Stimulated activated CD4-positive, alpha-beta T cell treated with anti-CD3 and anti-CD28 coated beads, TNF-alpha, amount 100 ng/mL, for 4 hours (primary cell): Measurements from ENCODE around the gene CARD19.
"Not testable (repeated sequence)": the region's sequence is repeated elsewhere in the genome, so short reads cannot be mapped to it uniquely, and the experiment has no call there.

Experiments used
- DNase-seq, 3 experiments: peaks; one replicate each; pipeline ENCODE4 v3.0.0-alpha.2; 2020; ENCODE audit warnings: low read depth in 3 of 3

The CARD19 gene

GRCh38 chr9:93088656-93089015 is 7.4 kb upstream of the CARD19 start:
- DNase-seq = no peak

GRCh38 chr9:93089024-93089423 is 7.0 kb upstream of the CARD19 start:
- DNase-seq = no peak

GRCh38 chr9:93089481-93089991 is 6.5 kb upstream of the CARD19 start:
- no peak for DNase-seq

GRCh38 chr9:93090091-93090655 is 5.8 kb upstream of the CARD19 start:
- no peak for DNase-seq

- no peak for DNase-seq
Measured at GRCh38 chr9:93091056-93091452, 5.0 kb upstream of the CARD19 start.

GRCh38 chr9:93091453-93092081 is 4.5 kb upstream of the CARD19 start:
- DNase-seq = peak in 1 of 3 experiments; percentile 35

- no peak for DNase-seq
Measured at GRCh38 chr9:93092251-93092991, 3.6 kb upstream of the CARD19 start.

GRCh38 chr9:93093127-93093876 is 2.7 kb upstream of the CARD19 start:
- DNase-seq = no peak

- no peak for DNase-seq
Measured at GRCh38 chr9:93093877-93094657, 1.9 kb upstream of the CARD19 start.

- DNase-seq = no peak
Measured at GRCh38 chr9:93094658-93095204, 1.3 kb upstream of the CARD19 start.

GRCh38 chr9:93095205-93096130 is 549 bp upstream of the CARD19 start:
- DNase-seq = peak; percentile 100

GRCh38 chr9:93096811-93097382 is 880 bp downstream of the CARD19 start:
- DNase-seq = no peak

- DNase-seq = no peak
Measured at GRCh38 chr9:93097511-93098201, 1.6 kb downstream of the CARD19 start.

- DNase-seq = peak in 2 of 3 experiments; percentile 35 to 40
Measured at GRCh38 chr9:93098236-93098946, 2.4 kb downstream of the CARD19 start.

- DNase-seq = no peak
Measured at GRCh38 chr9:93099551-93100275, 3.7 kb downstream of the CARD19 start.

- DNase-seq = no peak
Measured at GRCh38 chr9:93100276-93100636, 4.2 kb downstream of the CARD19 start.

- not testable (repeated sequence) for DNase-seq
Measured at GRCh38 chr9:93101086-93101485, 5.1 kb downstream of the CARD19 start.

- DNase-seq = no peak
Measured at GRCh38 chr9:93105620-93106019, 9.6 kb downstream of the CARD19 start.
